CD14-positive monocyte (primary cell): ENCODE results near the gene TAGLN3. TPM values are rescaled to one million over a fixed set of nuclear protein-coding genes. Genes with fewer than 3 reads are reported as not detected.

Source experiments
- DNase-seq, 3 donors: peaks; one replicate each; pipeline ENCODE4 v3.0.0-alpha.2; 2011 to 2022
- H2AFZ ChIP-seq: 2 replicates; pipeline ENCODE4 v1.6.0; 2012; ENCODE audit warnings: mild to moderate bottlenecking, low read depth, low read length, inconsistent platforms; ENCODE audit not compliant: insufficient read depth, poor library complexity, severe bottlenecking
- H3K27ac ChIP-seq, 2 donors: 1 replicate in 1 of 2; 2 replicates in 1 of 2; pipeline ENCODE4 v1.5.1; 2012 to 2013; ENCODE audit warnings: low read length in 2 of 2, control low read depth in 1 of 2, inconsistent platforms in 1 of 2, low read depth in 1 of 2, mild to moderate bottlenecking in 1 of 2
- H3K27me3 ChIP-seq, 2 donors: one replicate each; pipeline versions ENCODE4 v1.6.0 to v1.6.1; 2011 to 2013; ENCODE audit warnings: low read length in 2 of 2; ENCODE audit not compliant: control insufficient read depth in 2 of 2, insufficient read depth in 2 of 2
- H3K36me3 ChIP-seq, 2 donors: replicated peaks in 1 of 2; 1 replicate in 1 of 2; 2 replicates in 1 of 2; pipeline versions ENCODE4 v1.5.1 to v1.6.1; 2012 to 2013; ENCODE audit warnings: low read length in 2 of 2, control low read depth in 1 of 2, inconsistent platforms in 1 of 2, mild to moderate bottlenecking in 1 of 2; ENCODE audit not compliant: insufficient read depth in 2 of 2, control insufficient read depth in 1 of 2
- H3K4me1 ChIP-seq, 2 donors: 1 replicate in 1 of 2; 2 replicates in 1 of 2; pipeline versions ENCODE4 v1.5.1 to v1.6.1; 2012 to 2013; ENCODE audit warnings: low read length in 2 of 2, control low read depth in 1 of 2, inconsistent platforms in 1 of 2, mild to moderate bottlenecking in 1 of 2, moderate library complexity in 1 of 2; ENCODE audit not compliant: insufficient read depth in 2 of 2, control insufficient read depth in 1 of 2
- H3K4me2 ChIP-seq: replicated peaks from 2 replicates; pipeline ENCODE3; 2012; ENCODE audit warnings: low read length, moderate library complexity, mild to moderate bottlenecking; ENCODE audit not compliant: poor library complexity, severe bottlenecking; ENCODE audit errors: extremely low read depth
- H3K4me3 ChIP-seq, 3 experiments: fragments of 200-600 bp in 1 of 3; sonication (generic) in 1 of 3; replicated peaks in 1 of 3; 1 replicate in 2 of 3; 2 replicates in 1 of 3; pipeline ENCODE4 v1.5.1; 2011 to 2013; ENCODE audit warnings: low read length in 3 of 3, mild to moderate bottlenecking in 3 of 3, control low read depth in 2 of 3, low read depth in 2 of 3, inconsistent platforms in 1 of 3, moderate library complexity in 1 of 3
- H3K79me2 ChIP-seq: 2 replicates; pipeline ENCODE4 v1.6.0; 2012; ENCODE audit warnings: mild to moderate bottlenecking, control low read depth, inconsistent platforms, low read length, moderate library complexity; ENCODE audit not compliant: insufficient read depth
- H3K9ac ChIP-seq: 2 replicates; pipeline ENCODE4 v1.6.0; 2017; ENCODE audit warnings: low read length, mild to moderate bottlenecking; ENCODE audit not compliant: insufficient read depth, poor library complexity, severe bottlenecking
- H3K9me3 ChIP-seq, 2 donors: replicated peaks in 1 of 2; 1 replicate in 1 of 2; 2 replicates in 1 of 2; pipeline versions ENCODE4 v1.5.1 to v1.6.1; 2012 to 2013; ENCODE audit warnings: low read length in 2 of 2, control low read depth in 1 of 2; ENCODE audit not compliant: control insufficient read depth in 1 of 2, insufficient read depth in 1 of 2
- H4K20me1 ChIP-seq: 2 replicates; pipeline ENCODE4 v1.6.0; 2012; ENCODE audit warnings: mild to moderate bottlenecking, low read length, control low read depth, moderate library complexity; ENCODE audit not compliant: insufficient read depth
- H3K27ac Mint-ChIP-seq, 7 donors: one replicate each; pipeline ENCODE4 v1.8.0; 2020; ENCODE audit warnings: mild to moderate bottlenecking in 7 of 7, mixed read lengths in 7 of 7, moderate library complexity in 6 of 7, inconsistent platforms in 2 of 7
- H3K27me3 Mint-ChIP-seq, 3 donors: one replicate each; pipeline ENCODE4 v1.8.0; 2021 to 2022; ENCODE audit warnings: low read depth in 3 of 3, mild to moderate bottlenecking in 3 of 3, mixed read lengths in 3 of 3, moderate library complexity in 3 of 3, inconsistent platforms in 1 of 3
- H3K36me3 Mint-ChIP-seq, 2 donors: one replicate each; pipeline ENCODE4 v1.8.0; 2020; ENCODE audit warnings: mixed read lengths in 2 of 2, inconsistent platforms in 1 of 2, mild to moderate bottlenecking in 1 of 2
- H3K4me1 Mint-ChIP-seq: one replicate; pipeline ENCODE4 v1.8.0; 2020; ENCODE audit warnings: mild to moderate bottlenecking, mixed read lengths
- H3K4me3 Mint-ChIP-seq, 2 donors: one replicate each; pipeline ENCODE4 v1.8.0; 2020; ENCODE audit warnings: mild to moderate bottlenecking in 2 of 2, mixed read lengths in 2 of 2, moderate library complexity in 1 of 2
- H3K9me3 Mint-ChIP-seq, 7 donors: one replicate each; pipeline ENCODE4 v1.8.0; 2020 to 2022; ENCODE audit warnings: mixed read lengths in 7 of 7, mild to moderate bottlenecking in 6 of 7, moderate library complexity in 6 of 7, inconsistent platforms in 2 of 7
- CTCF ChIP-seq: fragments of 200-600 bp; IDR thresholded peaks from one replicate; pipeline ENCODE4 v1.8.0; 2022; ENCODE audit warnings: antibody characterized with exemption, mild to moderate bottlenecking
- WGBS: methylation state at CpG from one replicate; pipeline ENCODE4 v1.1.5; 2013; ENCODE audit warnings: missing lambda C conversion rate; ENCODE audit not compliant: insufficient coverage; 5-methylcytosine and 5-hydroxymethylcytosine counted together
- intact Hi-C, 2 donors: fragments of 100-400 bp; cut with micrococcal nuclease; formaldehyde crosslinking; loops; one replicate each; pipeline versions ENCODE4 v1.15.0 to v1.15.1; 2023
- polyA plus RNA-seq, 3 donors: library from polyadenylated mRNA; depleted of rRNA in 1 of 3; unstranded in 2 of 3; stranded (reverse) in 1 of 3; fragments of 300-500 nt in 2 of 3; fragments of >200 nt in 1 of 3; fragmentation: Illumina TruSeq in 2 of 3; gene quantifications; 1 replicate in 2 of 3; 2 replicates in 1 of 3; pipeline ENCODE4 v1.2.3, GENCODE V29; 2012 to 2021

TAGLN3 gene
- polyA plus RNA-seq, 3 donors, result not detected

- H4K20me1 ChIP-seq, result no peaks in the 10 kb centered on the region
- H3K36me3 ChIP-seq, result no peaks in the 10 kb centered on the region
- H3K27ac Mint-ChIP-seq, result peak overlapping the region in 1 of 7 donors; percentile 55
- no peak overlapping the region for H3K9ac ChIP-seq
- H3K4me3 ChIP-seq, result no peak overlapping the region
- WGBS, result 100% methylated on average over 1 of the region's 3 CpGs
- no peaks in the 10 kb centered on the region for H3K4me1 Mint-ChIP-seq
- no peak for TF ChIP-seq CTCF
- H3K79me2 ChIP-seq, result no peaks in the 10 kb centered on the region
- intact Hi-C loops, result no loop called here
- H3K36me3 Mint-ChIP-seq, result no peaks in the 10 kb centered on the region
- no peaks in the 10 kb centered on the region for H3K27me3 ChIP-seq
- no peak overlapping the region for H3K4me2 ChIP-seq
- peaks cover 0 to 5% (median 2%) of the 10 kb centered on the region in 7 donors for H3K9me3 Mint-ChIP-seq
- no peak overlapping the region for H2AFZ ChIP-seq
- no peak overlapping the region for H3K27ac ChIP-seq
- no peak overlapping the region for H3K4me3 Mint-ChIP-seq
- H3K4me1 ChIP-seq, result peaks cover 0 to under 1% of the 10 kb centered on the region in 2 donors
- H3K9me3 ChIP-seq, result no peaks in the 10 kb centered on the region
- peaks cover 0 to 5% (median 2%) of the 10 kb centered on the region in 3 donors for H3K27me3 Mint-ChIP-seq
- DNase-seq, result no peak
These were observed 40.1 kb downstream of the TAGLN3 start for GRCh38 chr3:112038863-112039262.

- H2AFZ ChIP-seq, result no peak overlapping the region
- H3K4me3 Mint-ChIP-seq, result no peak overlapping the region
- no peaks in the 10 kb centered on the region for H3K36me3 Mint-ChIP-seq
- no peak for TF ChIP-seq CTCF
- H3K27ac ChIP-seq, result no peak overlapping the region
- peaks cover 0 to 4% (median 2%) of the 10 kb centered on the region in 3 donors for H3K27me3 Mint-ChIP-seq
- no peaks in the 10 kb centered on the region for H3K9me3 ChIP-seq
- no peaks in the 10 kb centered on the region for H4K20me1 ChIP-seq
- no peak for DNase-seq
- H3K4me2 ChIP-seq, result no peak overlapping the region
- H3K9ac ChIP-seq, result no peak overlapping the region
- intact Hi-C loops, result no loop called here
- H3K4me1 ChIP-seq, result peaks cover 0 to 2% of the 10 kb centered on the region in 2 donors
- H3K27ac Mint-ChIP-seq, result no peak overlapping the region
- H3K4me1 Mint-ChIP-seq, result no peaks in the 10 kb centered on the region
- H3K9me3 Mint-ChIP-seq, result peaks cover 0 to 5% (median 2%) of the 10 kb centered on the region in 7 donors
- no peaks in the 10 kb centered on the region for H3K27me3 ChIP-seq
- no peaks in the 10 kb centered on the region for H3K79me2 ChIP-seq
- H3K36me3 ChIP-seq, result no peaks in the 10 kb centered on the region
- no peak overlapping the region for H3K4me3 ChIP-seq
These were observed 42.6 kb downstream of the TAGLN3 start for GRCh38 chr3:112041321-112041720.
